HFF-Myc (cell line): ENCODE results near the gene NEK11.

Experiments
- DNase-seq: peaks from one replicate; pipeline ENCODE4 v3.0.0-alpha.2; 2011; ENCODE audit warnings: low read depth; ENCODE audit errors: extremely low read depth
- H3K4me3 ChIP-seq: replicated peaks from 2 replicates; pipeline ENCODE4 v1.5.1; 2011; ENCODE audit warnings: low read depth, mild to moderate bottlenecking, control low read depth, low read length
- TF ChIP-seq, protein P1 (sequence below): IDR thresholded peaks from 2 replicates; pipeline ENCODE4 v1.5.1; 2012; ENCODE audit warnings: mild to moderate bottlenecking, low read depth, low read length, control low read depth; ENCODE audit errors: missing control alignments

NEK11 gene

DNA sequence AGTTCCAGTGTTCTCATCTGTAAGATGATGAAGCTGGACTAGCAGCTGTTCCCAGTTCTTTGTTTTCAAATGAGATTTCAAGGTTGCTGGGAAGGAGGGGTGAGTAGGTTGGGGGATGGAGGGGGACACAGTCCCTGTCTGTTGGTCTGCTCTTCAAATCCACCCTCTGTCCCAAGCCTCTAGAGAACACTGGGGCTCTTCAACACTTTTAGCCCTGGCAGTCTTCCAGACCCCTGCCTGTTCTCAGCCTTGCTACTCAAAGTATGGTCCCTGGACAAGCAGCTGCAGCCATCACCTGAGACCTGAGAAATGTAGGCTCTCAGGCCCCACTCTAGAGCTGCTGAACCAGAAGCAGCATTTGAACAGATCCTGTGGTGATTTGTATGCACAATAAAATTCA, 41.3 kb downstream of the NEK11 start:
- TF ChIP-seq, protein P1, sequence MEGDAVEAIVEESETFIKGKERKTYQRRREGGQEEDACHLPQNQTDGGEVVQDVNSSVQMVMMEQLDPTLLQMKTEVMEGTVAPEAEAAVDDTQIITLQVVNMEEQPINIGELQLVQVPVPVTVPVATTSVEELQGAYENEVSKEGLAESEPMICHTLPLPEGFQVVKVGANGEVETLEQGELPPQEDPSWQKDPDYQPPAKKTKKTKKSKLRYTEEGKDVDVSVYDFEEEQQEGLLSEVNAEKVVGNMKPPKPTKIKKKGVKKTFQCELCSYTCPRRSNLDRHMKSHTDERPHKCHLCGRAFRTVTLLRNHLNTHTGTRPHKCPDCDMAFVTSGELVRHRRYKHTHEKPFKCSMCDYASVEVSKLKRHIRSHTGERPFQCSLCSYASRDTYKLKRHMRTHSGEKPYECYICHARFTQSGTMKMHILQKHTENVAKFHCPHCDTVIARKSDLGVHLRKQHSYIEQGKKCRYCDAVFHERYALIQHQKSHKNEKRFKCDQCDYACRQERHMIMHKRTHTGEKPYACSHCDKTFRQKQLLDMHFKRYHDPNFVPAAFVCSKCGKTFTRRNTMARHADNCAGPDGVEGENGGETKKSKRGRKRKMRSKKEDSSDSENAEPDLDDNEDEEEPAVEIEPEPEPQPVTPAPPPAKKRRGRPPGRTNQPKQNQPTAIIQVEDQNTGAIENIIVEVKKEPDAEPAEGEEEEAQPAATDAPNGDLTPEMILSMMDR, result no peak
- DNase-seq, result no peak
- no peak overlapping the region for H3K4me3 ChIP-seq

DNA sequence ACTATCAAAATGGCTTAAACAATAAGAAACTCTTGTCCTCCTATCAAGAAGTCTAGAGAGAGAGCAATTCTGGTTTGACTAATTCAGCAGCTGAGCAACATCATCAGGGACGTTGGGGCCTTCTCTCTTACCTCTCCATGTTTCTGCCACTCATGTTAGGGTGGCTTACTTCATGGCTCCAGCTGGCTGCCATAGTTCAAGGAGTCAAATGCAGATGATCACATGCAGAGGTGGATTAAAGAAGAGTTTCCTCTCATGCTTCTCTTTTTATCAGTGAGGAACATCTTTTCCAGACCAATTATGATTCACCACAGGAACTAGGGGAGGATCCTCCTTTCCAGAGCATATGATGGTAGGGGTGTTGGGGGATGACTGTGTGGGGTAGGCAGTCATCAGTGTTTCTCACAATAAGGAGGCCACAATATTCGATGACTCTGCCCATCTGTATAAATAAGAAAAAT, 45.5 kb downstream of the NEK11 start:
- TF ChIP-seq, protein P1, result no peak
- DNase-seq, result peak; percentile 10
- no peak overlapping the region for H3K4me3 ChIP-seq

DNA sequence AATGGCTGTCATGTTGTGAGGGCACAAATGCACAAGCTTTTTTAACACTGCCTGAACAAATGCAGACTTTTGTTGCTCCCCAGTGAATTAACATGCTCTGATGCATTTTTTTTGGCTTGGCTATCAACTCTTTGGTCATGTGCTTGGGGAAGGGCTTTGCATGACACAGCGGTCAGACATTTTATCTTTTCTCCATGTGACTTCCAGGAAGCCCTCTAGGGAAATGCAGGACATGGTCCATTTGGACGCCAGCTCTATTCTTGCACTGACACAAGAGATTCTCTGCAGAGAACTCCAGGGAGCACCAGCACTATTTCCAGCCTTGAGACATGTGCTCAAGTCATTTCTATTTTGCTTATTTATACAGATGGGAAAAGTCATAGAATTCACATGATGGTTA, 46.2 kb downstream of the NEK11 start:
- no peak overlapping the region for H3K4me3 ChIP-seq
- no peak for DNase-seq
- TF ChIP-seq, protein P1, result no peak

DNA sequence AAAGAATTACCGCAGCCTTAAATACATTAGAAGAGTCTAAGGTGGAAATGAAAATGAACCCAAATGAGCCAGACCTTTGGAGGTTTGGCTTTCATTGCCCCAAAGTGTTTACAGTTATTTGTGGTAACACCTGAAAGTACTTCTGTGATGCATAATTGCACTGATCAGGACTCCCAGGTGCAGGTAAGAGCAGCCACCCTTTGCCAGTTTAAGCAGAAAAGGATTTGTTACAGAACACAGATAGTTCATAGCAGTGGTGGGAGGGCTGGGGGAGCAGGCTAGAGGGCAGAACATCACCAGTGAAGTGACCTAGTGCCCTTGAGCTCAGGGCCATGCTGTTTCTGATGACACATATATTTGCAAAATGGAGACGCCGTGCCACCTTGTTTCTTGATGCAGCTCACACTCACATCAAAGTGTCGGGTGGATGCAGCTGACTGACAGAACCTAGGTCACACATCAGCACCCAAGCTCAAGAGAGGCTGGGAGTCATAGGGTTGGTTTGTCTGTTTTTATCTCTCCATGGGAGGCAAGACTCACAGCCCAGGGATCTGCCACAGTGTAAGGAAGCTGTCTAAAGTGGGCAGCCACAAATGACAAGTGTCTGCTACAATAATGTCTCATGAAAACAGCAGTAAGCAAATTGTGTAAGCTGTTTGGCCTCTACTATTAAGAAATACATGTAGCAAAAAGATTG, 49.1 kb downstream of the NEK11 start:
- DNase-seq, result no peak
- H3K4me3 ChIP-seq, result no peak overlapping the region
- TF ChIP-seq, protein P1, result no peak

DNA sequence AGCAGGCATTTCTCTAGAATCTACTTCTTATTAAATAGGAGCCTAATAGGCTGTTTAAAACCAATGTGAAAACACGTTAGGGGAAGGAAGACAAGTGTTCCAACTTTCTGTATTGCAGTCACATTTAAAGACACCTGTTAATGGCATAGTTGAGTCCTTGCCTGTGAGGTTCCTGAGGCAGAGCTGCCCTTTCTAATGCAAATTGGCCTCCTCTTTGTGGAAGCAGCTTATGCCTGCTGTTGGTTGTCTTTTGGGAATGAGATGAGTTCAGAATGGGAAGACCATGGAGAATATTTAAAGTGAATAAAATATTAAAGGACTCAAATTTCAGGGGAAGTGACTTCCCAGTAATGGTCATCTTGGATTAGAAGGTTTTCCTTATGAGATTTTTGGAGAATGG, 51.2 kb downstream of the NEK11 start:
- H3K4me3 ChIP-seq, result no peak overlapping the region
- DNase-seq, result no peak
- TF ChIP-seq, protein P1, result no peak

DNA sequence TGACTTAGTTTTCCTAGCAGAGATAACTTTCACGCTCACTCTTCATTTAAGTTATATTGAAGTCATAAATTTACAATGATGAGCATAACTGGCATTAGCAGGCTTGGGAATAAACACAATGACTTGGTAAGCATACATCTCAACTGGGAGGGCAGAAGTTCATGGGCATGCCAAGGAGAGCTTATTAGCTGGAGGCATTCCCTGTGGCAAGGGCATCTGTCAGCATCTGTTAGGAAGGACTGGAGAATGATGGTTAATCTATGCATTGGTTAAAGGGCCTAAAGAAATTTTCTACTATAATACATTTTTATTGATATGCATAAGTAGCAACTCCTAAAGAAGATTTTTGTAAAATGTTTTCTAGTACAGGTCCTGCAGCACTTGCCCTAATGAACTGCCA, 52.4 kb downstream of the NEK11 start:
- H3K4me3 ChIP-seq, result no peak overlapping the region
- DNase-seq, result no peak
- TF ChIP-seq, protein P1, result no peak

DNA sequence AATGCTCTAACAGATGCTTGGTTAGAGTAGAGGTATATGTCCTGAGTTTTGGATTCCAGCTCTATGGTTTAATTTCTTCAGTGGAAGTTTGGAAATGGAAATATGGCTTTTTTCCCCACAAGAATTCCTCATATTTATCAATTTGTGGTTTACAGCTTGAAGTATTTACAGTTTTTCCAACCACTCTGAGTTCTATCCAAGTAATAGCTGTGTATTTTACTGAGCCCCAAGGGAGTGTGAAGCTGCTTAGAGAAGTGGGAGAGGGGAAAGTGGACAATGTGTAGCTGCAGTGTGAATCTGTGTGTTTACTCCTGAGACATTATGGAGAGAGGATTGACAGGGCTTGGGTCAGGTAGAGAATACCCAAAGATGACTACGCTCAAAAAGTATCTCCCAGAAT, 54.5 kb downstream of the NEK11 start:
- no peak overlapping the region for H3K4me3 ChIP-seq
- DNase-seq, result no peak
- TF ChIP-seq, protein P1, result no peak
